DOHH2 (cell line): Measurements from ENCODE around the gene CDH4.

Experiments used
- EZH2phosphoT487 ChIP-seq: fragments of 200-600 bp; sonication (generic); IDR thresholded peaks from 2 replicates; pipeline ENCODE4 v1.6.1; 2017; ENCODE audit warnings: borderline replicate concordance, mild to moderate bottlenecking, antibody characterized with exemption, low read length, moderate library complexity, mixed read lengths
- TF ChIP-seq, protein P1 (sequence below): fragments of 200-600 bp; sonication (generic); IDR thresholded peaks from one replicate; pipeline ENCODE4 v1.5.1; 2014; ENCODE audit warnings: antibody characterized with exemption, mild to moderate bottlenecking, low read depth, low read length; ENCODE audit not compliant: poor library complexity, severe bottlenecking

DNA sequence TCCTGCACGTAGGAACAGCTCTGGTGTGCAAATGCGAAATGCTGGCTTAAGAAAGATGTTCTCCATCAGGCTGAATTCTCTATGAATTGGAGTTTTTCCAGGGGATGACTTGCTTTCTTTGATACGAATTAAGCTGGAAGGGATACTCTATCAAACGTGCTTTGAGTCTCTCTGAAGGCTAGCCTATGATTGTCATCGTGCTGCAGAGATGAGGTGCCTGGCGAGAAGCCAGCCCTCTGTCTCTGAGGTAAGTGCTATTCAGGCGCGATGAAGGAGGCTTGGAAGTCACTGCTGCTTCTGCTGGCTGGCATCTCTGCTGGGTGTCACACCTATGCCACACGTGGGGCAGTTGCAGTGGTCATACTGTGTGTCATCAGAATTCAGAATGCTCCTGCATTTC is 589.9 kb downstream of the CDH4 start:
- TF ChIP-seq, protein P1, sequence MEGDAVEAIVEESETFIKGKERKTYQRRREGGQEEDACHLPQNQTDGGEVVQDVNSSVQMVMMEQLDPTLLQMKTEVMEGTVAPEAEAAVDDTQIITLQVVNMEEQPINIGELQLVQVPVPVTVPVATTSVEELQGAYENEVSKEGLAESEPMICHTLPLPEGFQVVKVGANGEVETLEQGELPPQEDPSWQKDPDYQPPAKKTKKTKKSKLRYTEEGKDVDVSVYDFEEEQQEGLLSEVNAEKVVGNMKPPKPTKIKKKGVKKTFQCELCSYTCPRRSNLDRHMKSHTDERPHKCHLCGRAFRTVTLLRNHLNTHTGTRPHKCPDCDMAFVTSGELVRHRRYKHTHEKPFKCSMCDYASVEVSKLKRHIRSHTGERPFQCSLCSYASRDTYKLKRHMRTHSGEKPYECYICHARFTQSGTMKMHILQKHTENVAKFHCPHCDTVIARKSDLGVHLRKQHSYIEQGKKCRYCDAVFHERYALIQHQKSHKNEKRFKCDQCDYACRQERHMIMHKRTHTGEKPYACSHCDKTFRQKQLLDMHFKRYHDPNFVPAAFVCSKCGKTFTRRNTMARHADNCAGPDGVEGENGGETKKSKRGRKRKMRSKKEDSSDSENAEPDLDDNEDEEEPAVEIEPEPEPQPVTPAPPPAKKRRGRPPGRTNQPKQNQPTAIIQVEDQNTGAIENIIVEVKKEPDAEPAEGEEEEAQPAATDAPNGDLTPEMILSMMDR: no peak
- TF ChIP-seq EZH2phosphoT487: no peak
